OCI-LY1 (cell line): ENCODE data around the gene RHOV.

Experiments used
- CTCF ChIP-seq: fragments of 200-600 bp; sonication (generic), shearing (Covaris generic); IDR thresholded peaks from 2 replicates; pipeline ENCODE4 v1.5.1; 2017; ENCODE audit warnings: mild to moderate bottlenecking, antibody characterized with exemption, low read length, moderate library complexity, mixed read lengths
- EZH2 ChIP-seq: fragments of 200-600 bp; sonication (generic), shearing (Covaris generic); IDR thresholded peaks from 2 replicates; pipeline ENCODE4 v1.8.0; 2017; ENCODE audit warnings: borderline replicate concordance, mixed run types, mild to moderate bottlenecking, antibody characterized with exemption, low read length, moderate library complexity, mixed read lengths

- TF ChIP-seq CTCF: no peak
- TF ChIP-seq EZH2: no peak
Observed at GRCh38 chr15:40914013-40914412, 40.0 kb upstream of the RHOV start.
